HG03565 (cell line): ENCODE measurements around the gene MGAT4A.

Source experiments
- ATAC-seq: cut with Tn5 transposase; IDR thresholded peaks from one replicate; pipeline ENCODE4 v1.9.1; 2021; ENCODE audit warnings: mild to moderate bottlenecking, moderate library complexity; ENCODE audit not compliant: unreplicated experiment

The MGAT4A gene

DNA sequence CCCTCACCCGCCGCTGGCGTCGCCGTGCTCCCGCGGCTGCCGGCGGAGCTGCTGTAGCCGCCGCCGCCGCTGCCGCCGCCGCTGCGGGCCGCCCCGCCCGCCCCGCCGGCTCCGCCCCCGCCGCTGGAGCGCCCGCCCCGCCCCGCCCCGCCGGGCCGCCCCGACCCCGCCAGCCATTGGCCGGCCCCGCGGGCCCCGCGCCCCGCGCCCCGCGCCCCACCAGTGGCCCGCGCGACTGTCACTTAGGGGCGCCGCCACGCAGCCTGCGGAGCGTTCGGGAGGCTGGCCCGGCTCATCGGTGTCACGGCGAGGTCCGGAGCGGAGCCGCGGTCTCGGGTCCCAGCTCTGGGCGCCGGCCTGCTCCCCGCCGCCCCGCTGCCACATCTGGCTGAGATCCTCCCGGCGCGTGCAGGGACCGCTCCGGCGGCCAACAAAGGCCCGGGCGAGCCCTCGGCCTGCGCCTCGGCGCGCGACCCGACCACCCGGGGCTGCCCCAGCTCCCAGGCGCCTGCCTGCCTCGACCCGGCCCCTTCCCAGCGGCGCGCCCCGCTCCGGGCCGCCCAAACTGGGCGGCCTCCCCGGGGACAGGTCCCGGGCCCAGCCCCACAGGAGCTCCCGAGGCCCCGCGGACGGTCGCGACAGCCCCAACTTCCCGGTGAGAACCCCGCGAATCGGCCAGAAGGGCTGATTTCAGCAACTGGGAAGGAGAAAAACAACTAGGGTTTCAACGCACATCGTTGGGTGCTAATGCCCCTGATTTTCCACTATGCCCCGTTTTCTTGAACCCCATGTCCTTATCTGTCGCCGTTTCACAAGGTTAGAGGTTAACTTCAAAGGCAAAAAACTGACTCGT lies at the start of gene MGAT4A:
TSS of gene MGAT4A (minus strand) at position 92 of the 853 bp plus-strand sequence. CDS start 4,800 bp downstream, outside the sequence.
- ATAC-seq: peak; percentile 57

DNA sequence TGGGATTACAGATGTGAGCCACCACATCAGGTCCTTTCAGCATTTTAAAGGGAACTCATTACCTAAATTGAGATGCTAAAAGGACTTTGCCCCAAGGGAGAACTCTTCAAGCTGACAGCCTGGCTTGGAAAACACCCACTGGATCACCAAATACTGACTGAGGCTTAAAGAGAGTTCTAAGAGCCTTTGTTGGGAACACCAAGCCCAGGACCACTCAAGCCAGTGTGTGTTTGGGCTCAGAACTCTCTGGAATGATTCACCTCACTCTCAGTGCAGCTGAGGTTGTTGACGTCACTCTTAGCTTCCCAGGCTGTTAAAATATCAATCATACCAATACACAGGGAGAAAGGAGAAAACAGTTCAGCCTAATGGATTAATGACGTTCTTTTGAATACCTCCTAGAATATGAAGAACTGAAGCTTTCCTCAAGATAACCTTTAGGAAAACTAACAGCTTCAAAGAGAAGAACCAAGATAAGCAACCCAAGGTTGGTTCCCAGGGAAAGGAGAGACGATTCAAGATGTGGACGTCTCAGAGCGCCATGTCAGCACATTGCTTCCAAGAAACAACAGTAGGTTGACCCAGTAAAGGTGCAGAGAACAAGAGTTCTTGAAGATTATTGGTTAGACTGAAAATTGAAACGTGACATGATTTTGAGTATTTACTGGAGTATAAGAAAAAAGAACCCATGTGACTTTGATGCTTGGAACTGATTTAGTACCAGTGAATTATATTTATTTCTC lies 48.0 kb upstream of the MGAT4A start:
- no peak for ATAC-seq

DNA sequence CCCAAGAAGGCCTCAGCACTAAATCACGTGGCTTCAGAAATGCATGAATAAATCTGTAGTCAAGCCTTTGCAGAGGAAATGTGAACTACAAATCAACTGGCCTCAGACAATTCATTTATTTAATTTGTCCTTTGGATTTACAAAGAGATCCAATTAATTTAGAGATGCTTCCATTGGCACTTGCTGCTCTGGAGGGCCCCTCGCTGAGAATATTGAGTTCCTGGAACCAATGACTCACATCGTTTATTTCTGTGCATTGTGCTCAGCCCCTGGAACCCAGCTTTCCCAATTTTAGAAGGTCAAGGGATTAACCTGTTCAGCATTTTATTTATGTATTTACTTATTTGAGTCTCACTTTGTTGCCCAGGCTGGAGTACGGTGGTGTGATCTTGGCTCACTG lies 47.2 kb upstream of the MGAT4A start:
- ATAC-seq: no peak

DNA sequence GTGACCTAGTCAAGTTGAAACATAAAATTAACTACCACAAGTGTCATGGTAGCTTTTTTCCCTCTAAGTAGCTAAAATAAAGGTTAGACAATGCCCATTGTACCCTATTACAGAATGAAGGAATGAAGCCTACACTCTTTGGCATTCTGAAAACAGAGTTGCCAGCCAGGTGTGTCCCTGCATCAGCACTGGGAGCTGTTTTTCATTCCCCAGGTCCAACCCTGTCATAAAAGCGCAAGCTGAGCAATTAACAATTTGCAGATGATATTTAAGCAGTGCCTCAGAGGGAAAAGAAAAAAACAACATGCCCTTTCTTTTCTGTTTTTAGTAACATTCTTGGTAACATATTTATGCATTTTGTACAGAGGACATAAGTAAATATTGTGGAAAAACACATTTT lies 46.8 kb upstream of the MGAT4A start:
- no peak for ATAC-seq

DNA sequence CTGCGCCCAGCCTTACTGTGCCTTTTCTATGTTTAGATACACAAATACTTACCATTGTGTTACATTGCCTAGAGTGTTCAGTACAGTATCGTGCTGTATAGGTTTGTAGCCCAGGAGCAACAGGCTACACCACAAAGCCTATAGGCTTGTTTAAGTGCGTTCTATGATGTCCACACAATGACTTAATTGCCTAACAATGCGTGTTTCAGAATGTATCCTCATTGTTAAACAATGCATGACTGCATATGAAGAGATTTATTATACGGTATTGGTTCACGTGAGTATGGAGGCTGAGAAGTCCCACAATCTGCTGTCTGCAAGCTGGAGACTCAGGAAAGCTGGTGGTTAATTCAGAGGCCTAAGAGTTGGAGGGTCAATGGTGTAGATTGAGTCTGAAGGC lies 46.1 kb upstream of the MGAT4A start:
- no peak for ATAC-seq

DNA sequence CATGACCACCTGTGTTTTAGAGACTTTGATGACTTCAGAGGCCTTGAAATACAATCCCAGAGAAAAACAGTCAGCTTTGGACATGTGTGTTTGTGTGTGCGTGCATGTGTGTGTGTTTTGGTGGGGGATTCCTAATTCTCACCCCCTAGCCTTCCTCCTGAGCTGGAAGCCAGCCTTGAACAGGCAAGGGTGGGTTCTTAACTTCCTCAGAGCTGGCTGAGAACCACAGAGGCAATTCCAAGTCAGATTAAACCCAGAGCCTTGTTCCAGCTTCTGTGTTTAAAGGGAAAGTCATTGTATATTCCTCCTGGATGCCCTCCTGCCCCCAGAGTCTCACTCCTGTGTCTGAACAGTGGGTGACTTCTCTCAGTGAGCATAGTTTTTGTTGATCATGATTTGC lies 45.2 kb upstream of the MGAT4A start:
- no peak for ATAC-seq

DNA sequence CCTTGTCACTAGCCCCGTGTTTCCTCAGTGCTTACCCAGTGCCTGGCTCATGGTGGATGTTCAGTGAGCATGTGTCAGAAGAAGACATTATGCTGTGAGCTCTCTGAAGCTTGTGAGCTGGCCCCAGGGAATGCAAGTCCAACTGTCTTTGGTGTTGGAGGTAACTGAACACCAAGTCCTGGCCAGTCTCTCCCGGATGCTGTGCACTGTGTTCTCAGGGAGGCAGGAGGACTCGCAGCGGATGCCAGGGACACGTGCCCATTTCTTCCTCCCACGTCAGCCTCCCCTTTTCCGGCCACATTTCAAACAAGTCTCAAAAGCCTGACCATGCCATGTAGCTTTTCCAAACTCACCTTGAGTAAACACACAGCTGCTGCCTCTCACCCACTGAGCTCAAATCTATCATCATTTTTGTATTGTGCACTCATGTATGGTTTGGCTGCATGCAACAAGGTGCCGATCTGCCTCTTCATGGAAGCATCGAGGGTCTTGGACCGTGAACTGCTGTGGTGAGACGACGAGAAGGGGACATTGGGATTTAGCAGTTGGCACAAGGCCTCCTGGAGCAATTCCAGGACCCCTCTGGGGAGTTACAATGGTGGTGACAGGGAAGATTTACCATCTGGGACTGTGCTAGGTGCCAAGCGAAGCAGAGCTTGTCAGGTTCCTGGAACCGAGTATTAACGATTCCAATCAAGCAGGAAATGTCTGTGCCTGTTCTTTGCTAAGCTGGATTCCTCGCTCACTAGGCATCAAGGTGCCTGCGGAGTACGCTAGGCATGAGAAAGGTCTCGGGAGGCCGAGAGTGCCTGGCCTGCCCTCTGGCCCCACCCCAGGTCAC lies 44.4 kb upstream of the MGAT4A start:
- ATAC-seq: no peak

DNA sequence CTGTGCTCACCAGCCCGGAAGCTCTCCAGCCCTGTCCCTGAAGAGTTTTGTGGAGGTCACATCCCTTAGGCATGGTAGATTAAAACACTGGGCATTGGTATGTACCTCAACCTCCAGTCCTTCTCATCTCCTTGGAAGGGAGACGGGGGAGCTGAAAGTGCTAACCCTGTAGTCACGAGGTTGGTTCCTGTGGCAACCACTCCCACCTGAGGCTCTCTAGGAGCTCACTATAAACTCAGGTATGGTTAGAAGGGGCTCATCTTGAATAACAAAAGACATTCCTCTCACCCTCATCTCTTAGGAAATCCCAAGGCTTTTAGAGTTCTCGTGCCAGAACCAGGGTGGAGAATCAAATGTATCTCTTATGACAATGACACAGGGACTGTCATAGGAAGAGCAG lies 43.0 kb upstream of the MGAT4A start:
- no peak for ATAC-seq

DNA sequence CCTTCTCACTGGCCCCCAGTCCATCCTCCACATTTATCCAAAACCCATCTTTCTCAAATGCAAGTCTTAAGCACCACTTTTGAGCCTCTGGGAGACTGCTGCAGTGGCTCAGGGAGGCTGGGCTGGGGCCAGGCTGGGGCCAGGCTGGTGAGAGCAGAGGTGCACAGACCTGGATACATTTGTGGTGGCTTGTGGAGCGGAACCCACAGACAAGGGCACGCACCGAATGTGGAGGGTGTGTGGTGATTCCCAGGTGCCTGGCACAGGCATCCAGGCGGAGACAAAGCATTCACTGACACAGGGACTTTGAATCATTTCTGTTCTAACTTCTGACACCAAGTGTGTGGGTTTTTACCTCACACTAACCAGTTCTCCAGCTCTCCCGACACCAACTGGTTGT lies 42.2 kb upstream of the MGAT4A start:
- no peak for ATAC-seq

DNA sequence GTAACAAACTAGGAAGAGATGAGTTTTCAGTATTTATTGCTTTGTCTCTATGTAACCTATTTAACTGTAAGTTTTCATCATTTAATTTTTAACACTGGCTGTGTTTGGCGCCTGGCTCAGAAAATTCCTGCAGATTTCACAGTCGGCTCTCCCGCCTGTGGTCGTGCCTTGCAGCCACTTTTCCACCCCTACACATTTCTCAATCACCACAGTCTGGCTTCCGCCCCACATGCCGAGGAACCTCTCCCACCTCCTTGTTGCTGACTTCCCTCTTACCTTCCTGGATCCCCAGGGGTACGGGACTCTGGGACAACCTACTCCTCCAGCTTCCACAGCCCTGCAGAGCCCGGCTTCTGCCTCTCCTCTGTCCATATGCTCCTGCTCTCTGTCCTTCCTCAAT lies 41.6 kb upstream of the MGAT4A start:
- ATAC-seq: no peak

DNA sequence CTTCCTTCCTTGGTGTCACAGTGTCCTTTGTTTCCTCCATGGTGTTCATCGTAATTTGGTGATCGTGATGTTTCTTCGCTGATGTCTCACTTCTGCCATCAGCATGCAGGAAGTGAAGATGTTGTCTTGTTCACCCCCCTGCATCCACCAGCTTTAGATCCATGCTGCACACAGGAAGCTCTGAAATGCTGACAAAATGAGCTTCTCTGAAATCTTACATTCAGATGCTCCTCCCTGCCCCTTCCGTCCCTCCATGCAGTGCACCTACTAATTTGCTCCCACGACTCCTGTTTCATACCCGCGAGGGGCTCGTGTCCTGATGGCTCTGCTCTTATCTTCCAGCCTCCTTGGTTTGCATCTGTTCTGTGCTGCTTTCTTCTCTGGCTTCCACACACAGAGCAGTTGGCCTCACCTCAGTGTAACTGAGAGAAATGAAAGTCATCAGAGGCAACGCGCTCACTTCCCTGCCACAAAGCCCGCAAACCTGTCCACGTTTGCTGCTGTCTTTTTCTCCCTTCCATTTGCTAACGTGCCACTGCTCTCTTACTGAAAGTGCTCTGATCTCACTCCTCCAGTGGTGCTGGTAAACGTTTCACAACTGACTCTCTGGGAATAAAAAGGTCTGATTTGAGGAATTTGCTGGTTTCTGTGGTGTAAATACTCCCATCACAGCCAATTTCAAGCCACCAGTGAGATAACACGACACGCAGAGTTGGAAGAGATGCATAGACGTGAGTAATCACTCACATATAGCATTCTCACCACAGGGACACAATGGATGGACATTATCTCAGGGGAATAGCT lies 41.0 kb upstream of the MGAT4A start:
- no peak for ATAC-seq

DNA sequence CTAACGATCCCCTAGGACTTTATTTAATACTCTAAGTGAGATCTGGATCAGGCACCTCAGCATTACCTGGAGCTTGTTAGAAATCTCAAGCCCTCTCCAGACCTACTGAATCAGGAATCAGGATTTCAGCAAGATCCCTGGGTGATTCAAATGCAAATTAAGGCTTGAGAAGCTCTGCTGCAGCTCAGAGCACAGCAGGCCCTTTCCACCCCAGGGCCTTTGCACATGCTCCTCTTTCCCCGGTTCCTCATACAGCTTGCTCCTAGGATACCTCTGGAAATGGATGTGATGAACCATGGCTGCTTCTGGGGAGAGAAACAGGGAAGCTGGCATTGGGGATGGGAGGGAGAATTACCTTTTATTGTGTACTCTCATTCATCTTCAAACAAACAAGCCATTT lies 40.3 kb upstream of the MGAT4A start:
- ATAC-seq: no peak

DNA sequence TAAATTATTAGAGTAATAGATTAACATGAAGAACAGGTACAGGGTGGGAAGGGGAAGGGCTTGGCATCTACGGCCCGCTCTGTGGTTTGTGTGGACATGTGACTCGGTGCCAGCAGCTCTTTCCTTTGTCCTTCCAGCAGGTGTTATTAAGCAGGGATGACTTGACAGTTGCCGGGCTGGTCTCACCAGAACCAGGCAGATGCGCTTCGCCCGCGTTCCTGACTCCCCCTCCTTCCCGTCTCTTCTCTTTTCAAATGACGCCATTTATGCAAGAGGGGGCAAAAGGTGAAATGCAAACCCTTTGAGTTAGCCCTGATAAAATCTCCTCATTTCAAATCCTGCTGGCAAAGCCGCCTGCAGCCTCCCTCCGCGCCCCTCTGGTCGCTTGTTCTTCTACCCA lies 38.9 kb upstream of the MGAT4A start:
- ATAC-seq: no peak

DNA sequence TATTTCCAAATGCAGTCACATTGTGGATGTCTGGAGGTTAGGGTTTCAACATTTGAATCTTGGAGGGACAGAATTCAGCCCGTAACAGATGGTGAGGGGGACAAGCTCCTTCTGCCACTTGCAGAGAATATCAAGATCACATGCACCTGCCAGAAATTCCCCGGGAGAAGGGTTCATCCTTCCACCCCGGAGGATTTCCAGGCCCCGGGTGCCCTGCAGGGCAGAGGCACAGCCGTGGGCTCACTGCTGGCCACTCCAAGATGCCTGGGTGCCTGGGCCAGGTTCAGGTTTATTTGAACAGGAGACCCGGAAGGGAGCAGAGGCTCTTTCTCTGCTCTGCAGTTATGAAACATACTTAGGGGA lies 38.2 kb upstream of the MGAT4A start:
- no peak for ATAC-seq

DNA sequence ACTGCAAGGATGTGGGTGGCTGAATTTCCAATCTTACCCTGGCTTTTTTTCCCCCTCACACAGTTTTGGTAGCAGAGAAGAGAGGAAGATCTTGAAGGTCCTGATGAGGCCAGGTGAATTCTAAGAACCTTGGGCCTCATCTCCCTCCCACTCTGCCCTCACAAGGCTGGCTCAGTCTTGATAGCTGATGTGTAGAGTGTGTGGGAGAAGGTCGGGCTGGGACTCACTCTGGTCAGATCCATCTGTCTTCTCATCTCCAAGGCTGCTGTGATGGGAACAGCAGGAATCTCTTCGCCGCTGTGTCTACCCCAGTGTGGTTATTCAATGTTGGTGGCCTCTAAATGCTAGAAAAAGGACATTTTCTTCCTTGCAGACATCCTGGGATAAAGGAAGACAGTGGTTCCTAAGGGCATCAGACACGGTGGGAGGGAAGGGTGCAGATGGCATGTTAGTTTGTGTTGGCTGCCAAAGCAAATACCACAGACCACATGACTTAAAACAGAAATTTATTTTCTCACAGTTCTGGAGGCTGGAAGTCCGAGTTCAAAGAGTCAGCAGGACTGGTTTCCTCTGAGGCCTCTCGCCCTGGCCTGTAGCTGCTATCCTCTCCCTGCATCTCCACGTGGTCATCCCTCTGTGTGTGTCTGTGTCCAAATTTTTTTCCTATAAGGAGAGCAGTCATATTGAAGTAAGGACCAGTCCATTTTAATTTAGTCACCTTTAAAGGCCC lies 37.6 kb upstream of the MGAT4A start:
- ATAC-seq: no peak

DNA sequence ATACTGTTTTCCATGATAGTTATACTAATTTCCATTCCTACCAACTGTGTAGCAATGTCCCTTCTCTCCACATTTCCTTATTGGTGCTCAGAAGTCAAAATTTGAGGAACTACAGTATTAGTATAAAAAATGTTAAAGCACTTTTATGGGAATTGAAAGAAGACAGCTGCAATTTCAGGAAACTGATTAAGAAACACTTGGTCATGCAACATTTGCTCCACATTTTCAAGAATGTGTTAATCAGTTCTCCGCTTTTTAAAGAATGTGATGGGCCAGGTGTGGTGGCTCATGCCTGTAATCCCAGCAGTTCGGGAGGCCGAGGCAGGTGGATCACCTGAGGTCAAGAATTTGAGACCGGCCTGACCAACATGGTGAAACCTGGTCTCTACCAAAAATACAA lies 33.6 kb upstream of the MGAT4A start:
- ATAC-seq: no peak

DNA sequence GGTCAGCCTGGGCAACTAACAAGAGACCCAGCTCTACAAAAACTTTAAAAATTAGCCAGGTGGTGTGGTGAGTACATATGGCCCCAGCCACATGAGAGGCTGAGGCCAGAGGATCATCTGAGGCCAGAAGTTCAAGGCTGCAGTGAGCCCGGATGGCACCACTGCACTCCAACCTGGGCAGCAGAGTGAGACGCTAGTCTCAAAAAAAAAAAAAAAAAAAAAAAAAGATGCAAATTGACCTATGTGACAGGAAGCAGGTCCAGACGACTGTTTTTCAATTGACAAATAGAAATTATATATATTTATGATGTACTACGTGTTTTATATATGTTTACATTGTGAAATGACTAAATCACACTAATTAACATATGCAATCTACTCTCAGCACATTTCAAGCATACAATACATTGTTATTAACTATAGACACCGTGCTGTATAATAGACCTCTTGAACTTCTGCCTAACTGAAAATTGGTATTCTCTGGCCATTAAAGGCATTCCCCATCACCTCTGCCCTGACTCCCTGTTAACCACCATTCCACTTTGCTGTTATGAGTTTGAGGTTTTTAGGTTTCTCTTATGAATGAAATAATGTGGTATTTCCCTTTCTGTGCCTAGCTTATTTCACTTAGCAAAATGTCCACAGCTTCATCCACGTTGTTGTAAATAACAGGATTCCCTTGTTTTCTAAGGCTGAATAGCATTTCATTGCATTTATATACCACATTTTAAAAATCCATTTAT lies 32.4 kb upstream of the MGAT4A start:
- ATAC-seq: no peak

DNA sequence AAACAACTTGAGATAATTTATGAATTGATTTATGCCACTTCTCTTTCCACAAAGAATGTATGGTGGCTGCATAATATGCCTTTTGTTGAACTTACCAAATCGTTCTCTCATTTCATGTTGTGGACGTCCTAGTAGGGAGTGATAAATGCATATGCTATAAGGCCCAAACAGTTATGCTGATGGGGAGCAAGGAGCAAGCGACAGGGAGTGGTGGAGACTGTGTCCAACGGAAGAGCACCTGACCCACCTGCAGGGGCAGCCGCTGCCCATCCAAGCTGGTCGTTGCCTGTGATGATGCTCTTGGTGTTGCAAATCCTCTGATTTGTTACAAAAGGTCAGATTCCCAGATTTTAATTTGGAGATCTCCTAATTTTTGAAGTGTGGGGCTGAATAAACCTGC lies 31.0 kb upstream of the MGAT4A start:
- no peak for ATAC-seq

DNA sequence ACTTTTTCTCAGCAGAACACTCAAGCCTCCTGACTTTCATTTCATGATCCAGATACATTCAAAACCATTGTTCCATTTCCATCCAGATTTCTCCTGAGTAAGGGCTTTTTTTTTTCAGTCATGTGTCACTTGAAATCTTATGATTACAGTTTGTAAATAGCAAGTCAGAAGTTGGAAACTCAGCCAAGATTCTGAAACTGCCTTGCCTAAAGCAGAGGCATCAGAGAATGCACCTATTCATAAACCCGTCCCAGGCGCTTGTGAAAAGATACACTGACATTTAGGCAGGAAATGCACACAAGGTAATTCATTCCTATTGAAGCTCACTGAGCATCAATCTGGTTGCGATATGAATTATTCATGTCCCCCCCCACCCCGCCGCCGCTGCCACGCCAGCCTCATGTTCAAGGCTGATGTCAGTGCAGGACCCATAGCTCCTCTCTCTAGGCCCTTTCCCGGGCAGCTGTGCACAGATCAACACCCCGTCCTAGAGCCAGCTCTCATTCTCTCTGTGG lies 30.4 kb upstream of the MGAT4A start:
- ATAC-seq: no peak
